Retinal pigment epithelial cell (primary cell): ENCODE data around the gene LDLRAD3.

Experiments used
- DNase-seq: peaks from one replicate; pipeline ENCODE4 v3.0.0-alpha.2; 2010; ENCODE audit warnings: low read depth
- H3K4me3 ChIP-seq: 2 replicates; pipeline ENCODE4 v1.5.1; 2011; ENCODE audit warnings: mild to moderate bottlenecking, low read length, control low read depth, moderate library complexity
- CTCF ChIP-seq: conservative IDR thresholded peaks from 2 replicates; pipeline ENCODE4 v1.5.1; 2011; ENCODE audit warnings: low read depth, low read length, control low read depth, inconsistent platforms

LDLRAD3 gene

GRCh38 chr11:36192425-36193289 lies 248.8 kb downstream of the LDLRAD3 start:
- no peak for DNase-seq
- no peak overlapping the region for H3K4me3 ChIP-seq
- TF ChIP-seq CTCF = no peak

GRCh38 chr11:36193290-36193619 lies 249.4 kb downstream of the LDLRAD3 start:
- no peak for TF ChIP-seq CTCF
- H3K4me3 ChIP-seq = no peak overlapping the region
- no peak for DNase-seq

GRCh38 chr11:36193721-36194120 lies 249.9 kb downstream of the LDLRAD3 start:
- no peak overlapping the region for H3K4me3 ChIP-seq
- no peak for DNase-seq
- no peak for TF ChIP-seq CTCF

DNA sequence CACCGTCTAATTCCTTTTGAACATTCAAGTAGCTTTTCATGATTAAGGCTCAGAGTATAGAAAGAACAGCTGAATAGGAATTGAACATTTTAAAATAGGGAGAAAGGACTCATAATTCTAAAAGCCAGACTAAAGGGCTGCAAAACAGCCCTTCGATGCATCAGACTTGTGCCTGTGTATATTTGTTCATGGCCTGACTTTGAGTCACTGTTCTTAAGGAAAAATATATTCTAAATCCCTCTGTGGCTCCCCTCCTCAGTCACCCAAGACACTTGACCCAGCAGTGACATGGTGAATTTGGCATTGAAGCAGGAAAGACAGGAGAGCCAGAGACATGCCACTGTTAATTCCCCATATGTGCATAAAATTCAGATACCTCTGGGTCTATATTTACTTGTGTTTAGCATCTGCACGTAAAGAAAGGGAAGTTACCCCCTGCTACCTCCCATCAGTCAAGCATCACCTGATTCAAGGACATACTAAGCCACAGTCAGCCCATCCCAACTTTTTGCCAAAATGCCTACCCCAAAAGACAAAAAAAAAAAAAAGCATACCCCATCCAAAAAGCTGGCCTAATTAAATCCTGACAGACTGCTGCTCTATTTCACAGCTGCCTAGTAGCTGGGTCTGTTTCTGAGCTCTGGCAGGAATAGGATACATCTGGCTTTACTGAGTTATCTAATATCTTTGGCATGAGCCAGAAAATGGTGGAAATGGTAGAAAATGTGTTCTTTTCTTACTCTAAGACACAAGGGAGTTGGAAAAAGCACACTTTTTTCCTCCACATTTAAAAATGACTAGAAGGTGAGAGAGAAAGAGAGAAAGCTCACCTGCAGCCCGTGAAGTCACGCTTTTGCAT lies 251.9 kb downstream of the LDLRAD3 start:
- no peak for TF ChIP-seq CTCF
- no peak for DNase-seq

DNA sequence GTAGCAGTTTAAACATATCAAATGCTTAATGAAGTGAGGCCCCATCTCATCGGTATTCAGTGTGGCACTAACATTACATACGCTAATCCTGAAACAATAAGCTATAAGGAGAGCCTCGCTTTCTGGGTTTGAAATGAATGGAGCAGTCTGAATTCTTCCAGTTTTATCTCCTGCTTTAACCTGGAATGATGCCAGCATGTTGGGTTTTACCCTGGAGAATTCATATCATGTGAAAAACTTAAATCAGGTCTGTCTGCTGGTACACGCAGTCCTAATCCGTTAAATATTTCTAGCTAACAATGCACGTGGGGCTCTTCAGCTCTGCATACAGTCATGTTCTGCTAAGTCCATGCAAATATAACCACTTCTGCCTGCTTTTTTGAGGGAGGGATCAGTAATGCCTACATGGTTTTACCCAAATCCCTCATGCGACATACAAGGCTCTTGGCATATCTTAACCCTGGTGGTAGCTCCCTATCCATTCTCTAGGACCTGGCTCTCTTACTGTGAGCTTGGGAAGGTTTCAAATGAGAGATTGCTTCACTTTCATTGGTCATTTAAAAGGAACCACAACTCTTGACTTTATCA lies 252.6 kb downstream of the LDLRAD3 start:
- peak; percentile 94 for DNase-seq
- TF ChIP-seq CTCF = no peak
- H3K4me3 ChIP-seq = peak overlapping the region; percentile 49

More for the DNA sequence above, 251.9 kb downstream of the LDLRAD3 start:
- H3K4me3 ChIP-seq = peak overlapping the region; percentile 49

- no peak for DNase-seq
- no peak overlapping the region for H3K4me3 ChIP-seq
- TF ChIP-seq CTCF = no peak
Observed at GRCh38 chr11:36201411-36201810, 257.5 kb downstream of the LDLRAD3 start.
